DMS53 treated with DMSO at 0.1 percent for 48 hours (cell line): ENCODE results near the gene ZNHIT2.
"Not testable (repeated sequence)": the region's sequence is repeated elsewhere in the genome, so short reads cannot be mapped to it uniquely, and the experiment has no call there.

ENCODE experiments used
- DNase-seq: peaks from one replicate; lab custom pipeline; 2025; ENCODE audit not compliant: unreplicated experiment; lab: John Stamatoyannopoulos, UW

ZNHIT2 gene

GRCh38 chr11:65117206-65118096 lies at the start of gene ZNHIT2:
Gene ZNHIT2 (minus strand): TSS chr11:65117701. CDS start chr11:65117653, 48 bp downstream.
- DNase-seq, result peak; percentile 96

- DNase-seq, result no peak
Observed at GRCh38 chr11:65166893-65167292, 49.4 kb upstream of the ZNHIT2 start.

- peak; percentile 18 for DNase-seq
Observed at GRCh38 chr11:65165410-65166317, 48.2 kb upstream of the ZNHIT2 start.

- DNase-seq, result no peak
Observed at GRCh38 chr11:65163684-65164083, 46.2 kb upstream of the ZNHIT2 start.

- no peak for DNase-seq
Observed at GRCh38 chr11:65160643-65161042, 43.1 kb upstream of the ZNHIT2 start.

- DNase-seq, result no peak
Observed at GRCh38 chr11:65159012-65159411, 41.5 kb upstream of the ZNHIT2 start.

GRCh38 chr11:65157336-65157735 lies 39.8 kb upstream of the ZNHIT2 start:
- no peak for DNase-seq

GRCh38 chr11:65156926-65157325 lies 39.4 kb upstream of the ZNHIT2 start:
- no peak for DNase-seq

GRCh38 chr11:65156256-65156655 lies 38.8 kb upstream of the ZNHIT2 start:
- no peak for DNase-seq

- no peak for DNase-seq
Observed at GRCh38 chr11:65152122-65152521, 34.6 kb upstream of the ZNHIT2 start.

GRCh38 chr11:65151331-65151899 lies 33.9 kb upstream of the ZNHIT2 start:
- DNase-seq, result no peak

GRCh38 chr11:65150509-65151299 lies 33.2 kb upstream of the ZNHIT2 start:
- peak; percentile 94 for DNase-seq

- DNase-seq, result not testable (repeated sequence)
Observed at GRCh38 chr11:65150131-65150508, 32.6 kb upstream of the ZNHIT2 start.

GRCh38 chr11:65148657-65149056 lies 31.2 kb upstream of the ZNHIT2 start:
- DNase-seq, result no peak

GRCh38 chr11:65147352-65148075 lies 30.0 kb upstream of the ZNHIT2 start:
- DNase-seq, result no peak

- DNase-seq, result no peak
Observed at GRCh38 chr11:65141896-65142494, 24.5 kb upstream of the ZNHIT2 start.

- no peak for DNase-seq
Observed at GRCh38 chr11:65136515-65137096, 19.1 kb upstream of the ZNHIT2 start.

- no peak for DNase-seq
Observed at GRCh38 chr11:65135633-65136145, 18.2 kb upstream of the ZNHIT2 start.
